ENCODE data around the gene CDHR2.
A peak's percentile ranks its signal among the peaks of the same experiment; 100 is the strongest.
"Not testable (repeated sequence)": the region's sequence is repeated elsewhere in the genome, so short reads cannot be mapped to it uniquely, and the experiment has no call there.

CDHR2 gene

GRCh38 chr5:176575066-176575465 is 25.9 kb downstream of the CDHR2 start:
- no peak for DNase-seq

- no peak for DNase-seq
These were observed 26.6 kb downstream of the CDHR2 start for GRCh38 chr5:176575488-176576422.

DNA sequence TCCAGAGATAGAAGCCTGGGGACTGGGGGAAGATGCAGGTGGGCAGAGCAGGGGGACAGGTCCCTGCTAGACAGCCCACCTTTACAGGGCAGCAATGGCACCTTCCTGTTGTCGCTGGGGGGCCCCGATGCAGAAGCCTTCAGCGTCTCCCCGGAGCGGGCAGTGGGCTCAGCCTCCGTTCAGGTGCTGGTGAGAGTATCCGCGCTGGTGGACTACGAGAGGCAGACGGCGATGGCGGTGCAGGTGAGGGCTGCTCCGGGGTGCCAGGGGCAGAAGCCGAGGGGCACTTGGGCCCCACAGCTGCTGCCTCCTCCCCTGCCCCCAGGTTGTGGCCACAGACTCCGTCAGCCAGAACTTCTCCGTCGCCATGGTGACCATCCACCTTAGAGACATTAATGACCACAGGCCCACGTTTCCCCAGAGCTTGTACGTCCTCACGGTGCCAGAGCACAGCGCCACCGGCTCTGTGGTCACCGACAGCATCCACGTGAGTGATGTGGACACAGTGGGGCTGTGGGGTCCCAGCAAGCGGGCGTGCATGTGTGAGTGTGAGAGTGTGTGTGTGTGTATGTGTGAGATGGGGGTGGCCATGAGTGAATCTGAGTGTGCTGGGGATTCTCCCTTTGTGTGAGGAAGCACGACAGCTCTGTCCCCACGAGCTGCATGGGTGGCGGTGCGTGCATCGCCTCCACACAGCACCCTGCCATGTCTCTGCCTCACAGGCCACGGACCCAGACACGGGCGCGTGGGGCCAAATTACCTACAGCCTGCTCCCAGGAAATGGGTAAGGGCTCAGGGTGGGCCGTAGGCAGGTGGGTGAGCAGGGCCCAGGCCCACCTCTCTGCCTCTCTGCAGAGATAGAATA is 28.4 kb downstream of the CDHR2 start:
- no peak for DNase-seq

DNA sequence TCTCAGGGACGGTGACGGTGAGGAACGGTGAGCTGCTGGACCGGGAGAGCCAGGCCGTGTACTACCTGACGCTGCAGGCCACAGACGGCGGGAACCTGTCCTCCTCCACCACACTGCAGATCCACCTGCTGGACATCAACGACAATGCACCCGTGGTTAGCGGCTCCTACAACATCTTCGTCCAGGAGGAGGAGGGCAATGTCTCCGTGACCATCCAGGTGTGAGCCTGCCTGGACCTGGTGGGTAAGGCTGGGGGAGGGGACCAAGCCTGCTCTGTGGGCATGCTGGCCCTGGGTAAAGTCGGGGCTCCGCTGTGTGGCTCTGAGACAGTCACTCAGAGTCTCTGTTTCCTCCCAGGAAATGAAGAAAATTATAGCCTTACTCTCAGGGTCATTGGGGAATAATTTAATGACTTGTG is 29.3 kb downstream of the CDHR2 start:
- peak; percentile 48 to 51 for DNase-seq

- DNase-seq: no peak
These were observed 30.2 kb downstream of the CDHR2 start for GRCh38 chr5:176579323-176579722.

- no peak for DNase-seq
These were observed 32.2 kb downstream of the CDHR2 start for GRCh38 chr5:176581361-176581760.

- no peak for DNase-seq
These were observed 33.9 kb downstream of the CDHR2 start for GRCh38 chr5:176583076-176583475.

DNA sequence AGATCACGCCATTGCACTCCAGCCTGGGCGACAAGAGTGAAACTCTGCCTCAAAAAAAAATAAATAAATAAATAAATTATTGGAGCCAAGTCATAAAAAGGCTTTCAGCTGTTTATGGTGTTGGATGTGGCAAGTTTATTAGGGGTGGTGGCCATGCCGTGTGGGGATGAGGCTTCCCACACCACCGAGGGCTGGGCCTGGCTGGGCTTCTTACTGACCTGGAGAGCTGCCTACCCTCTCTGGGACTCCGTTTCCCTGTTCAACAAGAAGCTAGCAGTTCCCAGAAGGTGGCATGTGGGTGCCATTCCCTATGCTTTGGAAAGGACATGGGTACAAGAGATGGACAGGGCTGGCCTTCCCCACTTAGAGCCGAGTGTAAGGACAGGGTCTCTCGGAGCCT is 38.3 kb downstream of the CDHR2 start:
- no peak for DNase-seq

- no peak for DNase-seq
These were observed 39.2 kb downstream of the CDHR2 start for GRCh38 chr5:176588297-176588696.

DNA sequence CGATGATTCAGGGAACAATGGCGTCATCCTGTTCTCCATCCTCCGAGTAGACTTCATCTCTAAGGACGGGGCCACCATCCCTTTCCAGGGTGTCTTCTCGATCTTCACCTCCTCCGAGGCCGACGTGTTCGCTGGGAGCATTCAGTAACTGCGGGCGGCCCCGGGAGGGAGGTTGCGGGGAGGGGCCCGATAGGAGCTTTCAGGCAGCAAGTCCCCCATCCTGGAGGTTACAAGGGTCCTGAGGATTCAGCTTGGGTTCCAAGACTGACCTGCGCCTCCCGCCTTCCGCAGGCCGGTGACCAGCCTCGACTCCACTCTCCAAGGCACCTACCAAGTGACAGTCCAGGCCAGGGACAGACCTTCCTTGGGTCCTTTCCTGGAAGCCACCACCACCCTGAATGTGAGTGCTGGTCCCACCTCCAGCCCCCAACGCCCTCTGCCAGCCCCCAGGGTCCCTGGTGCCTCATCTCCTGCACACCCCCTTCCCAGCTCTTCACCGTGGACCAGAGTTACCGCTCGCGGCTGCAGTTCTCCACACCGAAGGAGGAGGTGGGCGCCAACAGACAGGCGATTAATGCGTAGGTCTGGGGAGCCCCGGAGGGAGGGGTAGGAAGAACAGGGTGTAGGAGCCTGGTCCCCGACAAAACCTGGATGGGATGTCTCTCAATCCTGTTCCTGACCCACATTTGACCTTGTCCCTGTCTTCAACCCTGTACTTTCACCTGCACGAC is 40.1 kb downstream of the CDHR2 start:
- DNase-seq: no peak

GRCh38 chr5:176590035-176590717 is 41.0 kb downstream of the CDHR2 start:
- no peak for DNase-seq

- not testable (repeated sequence) for DNase-seq
These were observed 42.5 kb downstream of the CDHR2 start for GRCh38 chr5:176591667-176592066.

DNA sequence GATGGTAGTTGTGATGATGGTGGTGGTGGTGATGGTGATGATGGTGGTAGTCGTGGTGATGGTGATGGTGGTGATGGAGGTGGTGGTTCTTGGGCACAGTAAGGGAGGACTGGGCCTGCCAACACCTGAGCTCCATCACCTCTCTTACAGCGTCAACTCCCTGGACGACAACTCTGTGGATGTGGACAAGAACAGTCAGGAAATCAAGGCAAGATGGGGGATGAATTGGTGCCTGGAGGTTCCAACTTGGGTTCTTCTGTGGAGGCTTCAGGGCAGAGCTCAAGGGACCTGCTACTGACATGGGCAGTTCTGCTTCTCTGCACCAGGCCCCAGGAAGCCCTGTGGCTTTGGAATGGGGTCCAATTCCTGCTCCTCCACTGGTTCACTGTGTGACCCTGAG is 43.4 kb downstream of the CDHR2 start:
- DNase-seq: no peak

DNA sequence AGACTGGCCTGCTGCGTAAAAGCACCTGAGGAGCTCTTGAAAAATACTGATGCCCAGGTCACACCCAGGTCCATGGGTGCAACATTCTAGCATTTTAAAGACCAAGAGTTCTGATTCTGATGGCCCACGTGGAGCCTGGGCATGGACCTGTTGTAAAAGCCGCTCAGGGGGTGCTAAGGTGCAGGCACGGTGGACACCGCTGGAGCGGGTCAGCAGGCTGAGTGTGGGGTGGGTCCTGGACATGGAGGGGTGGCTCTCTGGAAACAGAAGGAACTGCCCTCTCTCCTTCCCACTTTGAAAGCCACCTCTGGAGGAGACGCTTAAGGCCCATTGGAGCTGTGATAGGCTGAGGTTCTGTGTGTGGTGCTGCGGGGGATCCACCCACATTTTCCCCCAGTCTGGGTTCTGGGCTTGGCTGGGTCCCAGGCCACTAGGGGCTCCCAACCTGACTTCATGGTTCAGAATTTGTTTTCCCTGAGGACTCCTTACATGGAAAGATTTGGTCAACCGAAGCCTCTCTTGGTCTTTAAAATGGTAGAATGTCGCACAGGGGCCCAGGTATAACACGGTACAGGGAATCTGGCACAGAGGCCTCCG is 44.2 kb downstream of the CDHR2 start:
- DNase-seq: no peak

DNA sequence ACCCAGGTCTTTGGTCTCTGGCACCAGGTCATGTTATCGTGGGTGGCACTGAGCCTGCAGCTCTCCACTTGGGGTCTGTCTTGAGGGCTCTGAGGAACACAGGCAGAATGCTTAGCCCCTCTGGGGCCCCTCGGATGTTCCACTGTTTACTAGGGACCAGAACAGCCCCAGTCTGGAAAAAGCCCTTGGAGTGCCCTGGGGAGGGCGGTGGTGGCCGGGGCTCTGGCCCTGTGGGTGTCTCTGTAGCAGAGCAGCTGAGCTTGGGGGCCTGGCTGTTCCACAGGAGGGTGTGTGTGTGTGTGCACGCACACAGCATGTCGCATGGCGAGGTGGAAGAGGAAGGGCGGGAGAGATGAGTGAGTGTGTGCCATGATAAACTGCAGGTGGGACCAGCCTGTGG is 45.4 kb downstream of the CDHR2 start:
- no peak for DNase-seq

DNA sequence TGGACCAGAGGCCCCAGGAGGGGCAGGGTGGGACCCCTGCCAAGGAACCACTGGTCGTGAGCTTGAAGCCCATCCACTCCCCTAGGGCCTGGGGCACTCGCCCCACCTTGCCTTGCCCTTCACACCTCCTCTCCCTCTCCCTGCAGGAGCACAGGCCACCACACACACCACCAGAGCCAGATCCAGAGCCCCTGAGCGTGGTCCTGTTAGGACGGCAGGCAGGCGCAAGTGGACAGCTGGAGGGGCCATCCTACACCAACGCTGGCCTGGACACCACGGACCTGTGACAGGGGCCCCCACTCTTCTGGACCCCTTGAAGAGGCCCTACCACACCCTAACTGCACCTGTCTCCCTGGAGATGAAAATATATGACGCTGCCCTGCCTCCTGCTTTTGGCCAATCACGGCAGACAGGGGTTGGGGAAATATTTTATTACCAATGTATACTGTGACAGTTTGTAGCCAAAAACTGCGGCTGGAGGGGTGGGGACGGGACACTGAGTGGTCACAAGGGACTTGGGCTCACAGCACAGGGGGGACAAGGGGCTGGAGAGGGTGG is 46.3 kb downstream of the CDHR2 start:
- DNase-seq: no peak

GRCh38 chr5:176596069-176596644 is 47.0 kb downstream of the CDHR2 start:
- no peak for DNase-seq

GRCh38 chr5:176596689-176597416 is 47.7 kb downstream of the CDHR2 start:
- DNase-seq: peak; percentile 74 to 75

DNA sequence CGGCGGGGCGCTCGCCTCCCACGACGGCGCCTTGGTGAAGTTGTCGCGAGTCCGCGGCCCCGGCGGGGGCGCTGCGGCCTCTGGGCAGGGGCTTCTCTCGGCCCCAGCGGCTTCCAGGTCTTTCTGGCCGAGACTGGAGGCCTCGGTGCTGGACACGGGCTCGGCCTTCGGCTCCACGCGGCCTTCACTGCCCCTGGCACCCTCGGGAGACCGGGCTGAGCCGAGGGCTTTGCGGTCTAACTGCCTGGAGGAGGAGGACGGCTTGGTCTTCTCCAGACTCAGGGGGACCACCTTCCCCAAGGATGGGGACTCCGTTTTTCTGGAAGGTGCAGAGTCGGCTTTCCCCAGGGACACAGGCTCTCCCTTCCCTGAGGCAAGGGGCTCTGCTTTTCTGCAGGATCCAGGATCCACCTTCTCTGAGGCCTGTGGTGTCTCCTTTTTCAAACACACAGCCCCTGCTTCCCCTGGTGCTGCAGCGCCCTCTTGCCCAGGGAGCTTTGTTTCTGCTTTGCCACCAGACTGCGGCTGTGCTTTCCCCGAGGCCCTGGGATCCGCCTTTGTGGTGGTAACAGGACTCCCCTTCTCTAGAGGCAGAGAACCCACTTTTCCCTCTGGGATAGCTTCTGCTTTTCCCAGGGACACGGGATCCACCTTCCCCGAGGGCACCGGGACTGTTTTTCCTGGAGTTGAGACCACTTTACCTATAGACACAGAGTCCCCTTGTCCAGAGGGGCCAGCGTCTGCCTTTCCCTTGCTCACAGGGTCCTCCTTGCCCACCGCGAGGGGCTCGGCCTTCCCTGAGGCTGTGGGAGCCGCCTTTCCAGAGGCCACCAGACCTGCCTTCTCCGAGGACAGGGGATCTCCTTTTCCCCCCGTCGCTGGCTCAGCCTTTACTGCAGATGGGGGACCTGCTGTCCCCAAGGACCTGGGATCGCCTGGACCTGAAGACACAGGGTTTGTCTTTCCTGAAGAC is 48.6 kb downstream of the CDHR2 start:
- no peak for DNase-seq

All from CD4-positive, alpha-beta T cell treated with Interleukin-1 beta for 1 hour (primary cell).